ENCODE data around the gene LMO2.
"Not testable (repeated sequence)": the region's sequence is repeated elsewhere in the genome, so short reads cannot be mapped to it uniquely, and the experiment has no call there.

Gene LMO2

GRCh38 chr11:33832676-33833075, 59.2 kb downstream of the LMO2 start:
- no peak overlapping the region for H3K4me3 ChIP-seq (ENCODE audit: low read depth, low read length)
- no peak for DNase-seq (ENCODE audit: low read depth)

GRCh38 chr11:33830903-33831648, 60.8 kb downstream of the LMO2 start:
- no peak overlapping the region for H3K4me3 ChIP-seq (ENCODE audit: low read depth, low read length)
- no peak for DNase-seq (ENCODE audit: low read depth)

- DNase-seq (ENCODE audit: low read depth): peak; percentile 32
- peak overlapping the region; percentile 55 for H3K4me3 ChIP-seq (ENCODE audit: low read depth, low read length)
Observed at GRCh38 chr11:33829430-33830141, 62.3 kb downstream of the LMO2 start.

- H3K4me3 ChIP-seq (ENCODE audit: low read depth, low read length): peak overlapping the region; percentile 55
- DNase-seq (ENCODE audit: low read depth): no peak
Observed at GRCh38 chr11:33828604-33829429, 63.1 kb downstream of the LMO2 start.

- DNase-seq (ENCODE audit: low read depth): no peak
- no peak overlapping the region for H3K4me3 ChIP-seq (ENCODE audit: low read depth, low read length)
Observed at GRCh38 chr11:33827206-33827605, 64.7 kb downstream of the LMO2 start.

- no peak for DNase-seq (ENCODE audit: low read depth)
- H3K4me3 ChIP-seq (ENCODE audit: low read depth, low read length): no peak overlapping the region
Observed at GRCh38 chr11:33825854-33826560, 65.9 kb downstream of the LMO2 start.

- not testable (repeated sequence) for H3K4me3 ChIP-seq (ENCODE audit: low read depth, low read length); DNase-seq (ENCODE audit: low read depth)
Observed at GRCh38 chr11:33822981-33823380, 68.9 kb downstream of the LMO2 start.

GRCh38 chr11:33819278-33820035, 72.4 kb downstream of the LMO2 start:
- H3K4me3 ChIP-seq (ENCODE audit: low read depth, low read length): no peak overlapping the region
- no peak for DNase-seq (ENCODE audit: low read depth)
